ENCODE measurements around the gene C14orf132.

The C14orf132 gene

GRCh38 chr14:96105926-96106441 lies 66.8 kb downstream of the C14orf132 start:
- no peak for DNase-seq
- no peak overlapping the region for H3K4me3 ChIP-seq (ENCODE audit: low read depth, low read length)

DNA sequence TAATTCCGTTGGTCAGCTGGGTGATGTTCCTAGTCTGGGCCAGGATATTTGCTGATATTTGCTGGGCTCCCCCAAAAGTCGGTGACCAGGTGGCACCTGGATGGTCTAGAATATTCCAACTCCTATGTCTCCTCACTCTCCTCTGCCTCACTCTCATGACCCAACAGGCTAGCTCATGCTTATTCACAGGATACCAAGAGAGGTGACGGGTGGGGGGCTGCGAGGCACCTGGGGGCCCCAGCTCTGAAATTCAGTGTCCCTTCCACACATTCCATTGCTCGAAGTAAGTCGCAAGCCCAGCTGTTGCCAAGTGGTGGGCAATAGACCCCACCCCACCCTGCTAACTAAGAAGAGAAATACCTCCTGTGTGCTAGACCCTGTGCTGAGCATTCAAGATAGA lies 67.7 kb downstream of the C14orf132 start:
- no peaks in the 10 kb centered on the region for H3K27me3 ChIP-seq (ENCODE audit: insufficient read depth, low read depth, severe bottlenecking)
- no peaks in the 10 kb centered on the region for H3K36me3 ChIP-seq
- DNase-seq, result no peak
- no peak overlapping the region for H3K27ac ChIP-seq
- no peak overlapping the region for H3K4me3 ChIP-seq (ENCODE audit: low read depth, low read length)
- no peak for TF ChIP-seq CTCF (IDR thresholded peaks at IDR 0.05; ENCODE audit: low read depth, low read length)
- H3K9me3 ChIP-seq (ENCODE audit: severe bottlenecking), result peaks cover 5% of the 10 kb centered on the region

More at GRCh38 chr14:96105926-96106441, 66.8 kb downstream of the C14orf132 start:
- no peaks in the 10 kb centered on the region for H3K36me3 ChIP-seq
- no peak overlapping the region for H3K27ac ChIP-seq
- peaks cover 5% of the 10 kb centered on the region for H3K9me3 ChIP-seq (ENCODE audit: severe bottlenecking)
- no peak for TF ChIP-seq CTCF (IDR thresholded peaks at IDR 0.05; ENCODE audit: low read depth, low read length)
- H3K27me3 ChIP-seq (ENCODE audit: insufficient read depth, low read depth, severe bottlenecking), result no peaks in the 10 kb centered on the region

GRCh38 chr14:96108061-96108795 lies 69.1 kb downstream of the C14orf132 start:
- DNase-seq, result no peak
- Histone ChIP-seq H3K4me3 (ENCODE audit: low read depth, low read length) (no peak overlapping the region), H3K9me3 (ENCODE audit: severe bottlenecking) (peaks cover 14% of the 10 kb centered on the region), H3K36me3 (no peaks in the 10 kb centered on the region), H3K27me3 (ENCODE audit: insufficient read depth, low read depth, severe bottlenecking) (no peaks in the 10 kb centered on the region), H3K27ac (no peak overlapping the region)
- TF ChIP-seq CTCF (IDR thresholded peaks at IDR 0.05; ENCODE audit: low read depth, low read length), result no peak

DNA sequence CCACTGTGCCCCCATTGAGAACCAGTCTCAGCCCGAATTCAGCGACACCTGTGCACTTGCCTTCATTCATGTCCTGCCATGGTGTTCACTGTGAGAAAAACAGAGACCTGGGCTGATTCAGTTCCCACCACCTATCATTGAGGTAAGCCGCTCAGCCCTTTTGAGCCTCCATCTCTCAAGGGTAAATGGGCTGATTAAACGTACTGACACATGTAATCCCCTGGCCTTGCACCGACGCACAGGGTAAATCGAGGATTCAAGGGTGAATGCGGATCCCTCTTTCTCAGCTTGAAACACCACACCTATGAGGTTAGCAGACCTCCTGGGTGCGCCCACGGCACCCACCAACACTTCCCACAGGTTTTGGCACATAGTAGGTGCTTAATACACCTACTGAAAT lies 69.7 kb downstream of the C14orf132 start:
- Histone ChIP-seq H3K4me3 (ENCODE audit: low read depth, low read length) (no peak overlapping the region), H3K27ac (no peak overlapping the region), H3K9me3 (ENCODE audit: severe bottlenecking) (peaks cover 16% of the 10 kb centered on the region), H3K36me3 (no peaks in the 10 kb centered on the region), H3K27me3 (ENCODE audit: insufficient read depth, low read depth, severe bottlenecking) (no peaks in the 10 kb centered on the region)
- TF ChIP-seq CTCF (IDR thresholded peaks at IDR 0.05; ENCODE audit: low read depth, low read length), result no peak
- no peak for DNase-seq

DNA sequence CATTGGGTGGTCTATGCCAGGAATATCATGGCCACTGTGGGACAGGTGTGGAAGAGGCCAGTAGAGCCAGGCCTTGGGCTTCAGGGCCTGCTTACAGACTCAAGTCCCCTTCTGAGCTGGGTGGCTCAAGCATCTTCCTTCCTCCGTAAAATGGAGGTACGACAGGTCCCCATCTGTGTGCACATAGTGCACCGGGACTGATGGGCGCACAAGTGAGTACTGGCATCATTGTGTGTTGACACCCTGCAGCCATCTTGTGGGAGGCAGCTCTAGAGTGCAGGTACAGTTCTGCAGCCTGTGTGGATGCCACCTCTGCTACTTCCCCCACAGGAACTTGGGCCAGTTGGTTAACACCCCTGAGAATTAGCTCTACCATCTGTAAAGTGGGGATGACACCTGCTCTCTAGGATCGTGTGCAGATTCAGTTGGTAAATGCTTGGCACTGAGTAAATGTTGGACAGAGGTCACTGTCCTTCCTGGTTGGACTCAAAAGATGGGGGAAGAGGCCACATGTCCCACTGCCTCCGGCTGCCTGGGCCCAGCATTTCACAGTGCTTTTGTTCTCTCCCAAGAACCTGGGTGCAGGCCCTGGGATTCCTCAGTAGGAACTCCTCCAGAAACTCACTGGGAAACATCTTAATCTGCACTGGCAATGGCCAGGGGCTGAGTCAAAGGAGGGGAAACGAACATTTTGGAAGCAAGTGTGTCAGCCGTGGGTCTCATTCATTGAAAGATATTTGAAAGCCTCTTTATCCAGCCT lies 70.6 kb downstream of the C14orf132 start:
- Histone ChIP-seq H3K36me3 (no peaks in the 10 kb centered on the region), H3K27me3 (ENCODE audit: insufficient read depth, low read depth, severe bottlenecking) (no peaks in the 10 kb centered on the region), H3K27ac (no peak overlapping the region), H3K4me3 (ENCODE audit: low read depth, low read length) (no peak overlapping the region), H3K9me3 (ENCODE audit: severe bottlenecking) (peaks cover 14% of the 10 kb centered on the region)
- no peak for TF ChIP-seq CTCF (IDR thresholded peaks at IDR 0.05; ENCODE audit: low read depth, low read length)
- no peak for DNase-seq
